ENCODE measurements around the gene CNTNAP2. TPM values are rescaled to one million over a fixed set of nuclear protein-coding genes. Genes with fewer than 3 reads are reported as not detected.
"Not testable (repeated sequence)": the region's sequence is repeated elsewhere in the genome, so short reads cannot be mapped to it uniquely, and the experiment has no call there.

The CNTNAP2 gene
- total RNA-seq, 1 experiment from 2014 or later, result not detected

GRCh38 chr7:147053746-147054145, 937.1 kb downstream of the CNTNAP2 start:
- no peaks in the 10 kb centered on the region for H3K27me3 ChIP-seq
- no peak overlapping the region for H3K4me3 ChIP-seq
- H3K9me3 ChIP-seq, result no peaks in the 10 kb centered on the region
- no peak for DNase-seq
- no peaks in the 10 kb centered on the region for H3K36me3 ChIP-seq

GRCh38 chr7:147060070-147060469, 943.5 kb downstream of the CNTNAP2 start:
- no peak overlapping the region for H3K4me3 ChIP-seq
- no peak for DNase-seq
- no peaks in the 10 kb centered on the region for H3K27me3 ChIP-seq
- H3K36me3 ChIP-seq, result no peaks in the 10 kb centered on the region
- H3K9me3 ChIP-seq, result no peaks in the 10 kb centered on the region

DNA sequence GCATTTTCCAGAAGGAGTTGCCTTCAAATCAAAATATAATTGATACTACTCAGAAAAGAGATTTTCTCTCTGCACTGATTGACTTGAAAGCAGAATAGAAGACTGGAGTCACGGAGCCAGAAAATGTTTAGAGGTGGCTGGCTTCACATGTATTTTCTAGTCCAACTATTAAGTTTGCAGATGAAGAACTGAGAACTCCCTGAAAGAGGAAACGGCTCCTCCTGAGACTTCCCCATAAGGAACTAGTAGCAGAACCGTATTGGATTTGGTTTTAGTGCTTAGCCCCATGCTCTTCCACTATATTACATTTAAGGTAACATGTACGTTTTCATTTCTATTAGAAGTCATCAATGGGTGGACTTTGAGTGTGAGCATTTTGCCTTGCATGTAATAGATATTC, 946.3 kb downstream of the CNTNAP2 start:
- H3K9me3 ChIP-seq, result no peaks in the 10 kb centered on the region
- no peaks in the 10 kb centered on the region for H3K36me3 ChIP-seq
- no peaks in the 10 kb centered on the region for H3K27me3 ChIP-seq
- DNase-seq, result no peak
- H3K4me3 ChIP-seq, result no peak overlapping the region

GRCh38 chr7:147068842-147069241, 952.2 kb downstream of the CNTNAP2 start:
- no peak for DNase-seq
- H3K9me3 ChIP-seq, result no peaks in the 10 kb centered on the region

GRCh38 chr7:147069771-147070170, 953.2 kb downstream of the CNTNAP2 start:
- no peaks in the 10 kb centered on the region for H3K27me3 ChIP-seq
- H3K9me3 ChIP-seq, result no peaks in the 10 kb centered on the region
- no peaks in the 10 kb centered on the region for H3K36me3 ChIP-seq
- H3K4me3 ChIP-seq, result no peak overlapping the region
- DNase-seq, result no peak

More at GRCh38 chr7:147068842-147069241, 952.2 kb downstream of the CNTNAP2 start:
- Histone ChIP-seq H3K27me3 (no peaks in the 10 kb centered on the region), H3K4me3 (no peak overlapping the region), H3K36me3 (no peaks in the 10 kb centered on the region)

DNA sequence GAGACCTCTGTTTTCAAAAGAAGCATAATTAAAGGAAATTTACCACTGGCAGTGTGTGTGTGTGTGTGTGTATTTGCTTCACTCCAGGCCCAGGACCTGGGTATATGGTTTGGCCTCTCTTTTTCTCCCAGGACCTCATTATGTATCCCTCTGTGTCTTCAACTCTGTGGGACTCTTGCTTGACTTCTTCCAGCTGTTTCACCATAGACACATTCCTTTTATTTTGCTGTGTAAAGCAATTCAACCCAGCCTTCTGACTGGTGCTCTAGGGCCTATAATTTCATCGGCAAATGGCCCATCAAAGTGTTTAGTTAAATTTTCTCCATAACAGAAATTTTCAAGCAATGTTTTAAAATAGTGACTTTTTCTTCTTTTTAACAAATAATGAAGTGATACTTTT, 954.3 kb downstream of the CNTNAP2 start:
- no peak overlapping the region for H3K4me3 ChIP-seq
- no peaks in the 10 kb centered on the region for H3K9me3 ChIP-seq
- H3K36me3 ChIP-seq, result no peaks in the 10 kb centered on the region
- no peaks in the 10 kb centered on the region for H3K27me3 ChIP-seq
- DNase-seq, result no peak

DNA sequence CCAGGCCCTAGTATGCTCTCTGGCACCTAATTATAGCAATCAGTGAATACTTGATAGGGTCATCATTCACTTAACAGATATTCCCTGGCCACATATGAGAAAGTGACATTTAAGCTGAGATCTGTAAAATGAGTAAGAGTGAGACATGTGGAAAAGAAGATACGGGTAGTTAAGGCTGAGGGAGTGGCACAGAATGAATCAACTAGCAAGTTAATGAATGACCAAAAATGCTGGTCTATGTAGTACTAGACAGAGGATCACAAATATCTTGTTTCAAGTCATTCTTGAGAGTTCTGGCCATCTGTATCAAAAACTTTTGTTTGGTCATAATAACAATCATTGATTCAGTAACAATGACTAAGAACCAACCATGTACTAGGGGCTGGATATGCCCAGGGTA, 954.9 kb downstream of the CNTNAP2 start:
- no peaks in the 10 kb centered on the region for H3K36me3 ChIP-seq
- H3K27me3 ChIP-seq, result no peaks in the 10 kb centered on the region
- no peaks in the 10 kb centered on the region for H3K9me3 ChIP-seq
- no peak overlapping the region for H3K4me3 ChIP-seq
- no peak for DNase-seq

DNA sequence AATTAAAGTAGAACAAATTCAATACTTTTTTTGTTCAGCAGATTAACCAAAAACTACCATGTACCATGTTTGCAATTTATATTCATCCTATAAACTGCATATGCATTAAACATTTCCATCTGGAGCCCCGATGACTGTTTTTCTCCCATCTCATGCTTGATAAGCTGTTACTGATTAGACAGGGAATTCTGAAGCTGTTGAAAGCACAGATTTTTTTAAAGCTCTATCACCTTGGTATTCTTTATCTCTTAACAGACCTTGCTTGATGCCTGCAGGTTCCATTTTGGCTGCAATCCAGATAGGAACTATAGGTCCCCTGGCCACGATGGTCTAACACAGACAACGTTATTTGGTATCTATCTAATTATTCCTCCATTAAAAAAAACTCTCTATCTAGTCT, 961.7 kb downstream of the CNTNAP2 start:
- Histone ChIP-seq H3K27me3 (no peaks in the 10 kb centered on the region), H3K4me3 (no peak overlapping the region), H3K36me3 (no peaks in the 10 kb centered on the region), H3K9me3 (no peaks in the 10 kb centered on the region)
- DNase-seq, result no peak

DNA sequence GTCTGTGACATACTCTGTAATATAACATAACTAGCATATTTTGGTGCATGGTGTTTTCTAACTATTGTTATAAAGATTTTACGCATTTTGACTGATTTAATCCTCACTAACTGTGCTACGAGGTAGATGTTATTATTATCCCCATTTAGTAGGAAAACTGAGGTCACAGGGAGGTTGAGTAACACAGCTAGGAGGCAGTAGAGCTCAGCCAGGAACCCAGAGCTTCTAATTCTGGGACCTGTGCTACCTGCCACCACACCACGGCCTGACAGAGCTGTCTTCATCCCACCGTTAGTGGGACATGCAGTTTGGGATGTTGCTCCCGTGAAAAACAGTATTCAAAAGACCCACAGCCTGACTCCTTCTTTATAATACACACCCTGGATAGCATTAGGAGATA, 962.5 kb downstream of the CNTNAP2 start:
- DNase-seq, result no peak
- H3K9me3 ChIP-seq, result no peaks in the 10 kb centered on the region
- no peaks in the 10 kb centered on the region for H3K27me3 ChIP-seq

DNA sequence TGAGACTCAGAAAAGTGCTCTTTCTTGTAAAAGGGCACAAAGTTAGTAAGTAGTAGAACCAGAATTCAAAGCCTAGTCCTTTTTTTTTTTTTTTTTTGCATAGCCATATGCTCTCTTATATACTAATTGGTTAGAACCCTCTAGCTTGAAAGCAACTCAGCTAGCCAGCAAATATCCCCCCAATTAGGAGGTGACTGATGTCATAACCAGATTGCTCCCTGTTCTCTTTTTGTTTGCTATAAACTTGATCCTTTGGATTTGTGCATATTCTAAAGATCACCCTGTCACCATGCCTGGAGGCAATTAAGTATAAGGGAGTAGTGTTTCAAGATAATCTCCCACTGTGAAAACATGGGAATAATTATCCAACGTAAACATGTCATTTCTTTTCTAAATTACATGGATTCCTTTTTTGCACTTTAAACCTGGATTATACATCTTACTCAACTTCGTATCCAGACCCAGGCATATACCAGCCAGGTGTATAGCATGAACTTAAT, 963.4 kb downstream of the CNTNAP2 start:
- Histone ChIP-seq H3K27me3 (no peaks in the 10 kb centered on the region), H3K36me3 (no peaks in the 10 kb centered on the region)

More for the DNA sequence above, 962.5 kb downstream of the CNTNAP2 start:
- H3K4me3 ChIP-seq, result no peak overlapping the region
- H3K36me3 ChIP-seq, result no peaks in the 10 kb centered on the region

GRCh38 chr7:147081117-147081516, 964.5 kb downstream of the CNTNAP2 start:
- no peaks in the 10 kb centered on the region for H3K27me3 ChIP-seq
- H3K9me3 ChIP-seq, result no peaks in the 10 kb centered on the region
- peak overlapping the region; percentile 30 for H3K4me3 ChIP-seq
- DNase-seq, result peak; percentile 16
- no peaks in the 10 kb centered on the region for H3K36me3 ChIP-seq

More for the DNA sequence above, 963.4 kb downstream of the CNTNAP2 start:
- DNase-seq, result no peak
- no peak overlapping the region for H3K4me3 ChIP-seq
- H3K9me3 ChIP-seq, result no peaks in the 10 kb centered on the region

GRCh38 chr7:147089051-147089461, 972.5 kb downstream of the CNTNAP2 start:
- Histone ChIP-seq H3K27me3 (no peaks in the 10 kb centered on the region), H3K4me3 (no peak overlapping the region), H3K36me3 (no peaks in the 10 kb centered on the region), H3K9me3 (no peaks in the 10 kb centered on the region)
- DNase-seq, result peak; percentile 2

GRCh38 chr7:147089608-147090007, 973.0 kb downstream of the CNTNAP2 start:
- H3K9me3 ChIP-seq, result no peaks in the 10 kb centered on the region
- no peaks in the 10 kb centered on the region for H3K27me3 ChIP-seq
- DNase-seq, result no peak
- no peak overlapping the region for H3K4me3 ChIP-seq
- H3K36me3 ChIP-seq, result no peaks in the 10 kb centered on the region

DNA sequence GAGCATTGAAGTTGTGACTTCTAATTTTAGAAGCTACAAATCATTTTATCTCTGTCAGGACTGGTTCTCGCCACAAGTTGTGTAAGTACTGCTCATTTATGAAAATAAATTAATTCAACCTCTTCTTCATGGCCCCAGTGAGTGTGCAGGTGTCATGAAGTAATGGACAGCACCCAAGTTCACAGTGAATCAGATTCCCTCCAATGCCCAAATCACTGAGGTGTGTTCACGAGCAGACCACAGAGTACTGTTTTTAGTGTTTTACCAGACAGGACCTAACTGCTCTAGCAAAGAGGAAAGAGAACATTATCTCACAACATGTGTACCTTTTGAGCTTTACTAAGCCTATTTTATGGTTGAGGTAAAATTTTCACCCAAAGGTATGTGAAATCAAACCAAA, 980.0 kb downstream of the CNTNAP2 start:
- H3K36me3 ChIP-seq, result no peaks in the 10 kb centered on the region
- no peak for DNase-seq
- no peaks in the 10 kb centered on the region for H3K27me3 ChIP-seq
- H3K4me3 ChIP-seq, result no peak overlapping the region
- no peaks in the 10 kb centered on the region for H3K9me3 ChIP-seq

GRCh38 chr7:147103224-147103623, 986.6 kb downstream of the CNTNAP2 start:
- Histone ChIP-seq H3K36me3 (no peaks in the 10 kb centered on the region), H3K4me3 (no peak overlapping the region), H3K9me3 (no peaks in the 10 kb centered on the region), H3K27me3 (no peaks in the 10 kb centered on the region)
- no peak for DNase-seq

- no peaks in the 10 kb centered on the region for H3K9me3 ChIP-seq
- no peaks in the 10 kb centered on the region for H3K36me3 ChIP-seq
- DNase-seq, result no peak
- no peak overlapping the region for H3K4me3 ChIP-seq
- H3K27me3 ChIP-seq, result no peaks in the 10 kb centered on the region
These were observed 990.1 kb downstream of the CNTNAP2 start for GRCh38 chr7:147106746-147107145.

DNA sequence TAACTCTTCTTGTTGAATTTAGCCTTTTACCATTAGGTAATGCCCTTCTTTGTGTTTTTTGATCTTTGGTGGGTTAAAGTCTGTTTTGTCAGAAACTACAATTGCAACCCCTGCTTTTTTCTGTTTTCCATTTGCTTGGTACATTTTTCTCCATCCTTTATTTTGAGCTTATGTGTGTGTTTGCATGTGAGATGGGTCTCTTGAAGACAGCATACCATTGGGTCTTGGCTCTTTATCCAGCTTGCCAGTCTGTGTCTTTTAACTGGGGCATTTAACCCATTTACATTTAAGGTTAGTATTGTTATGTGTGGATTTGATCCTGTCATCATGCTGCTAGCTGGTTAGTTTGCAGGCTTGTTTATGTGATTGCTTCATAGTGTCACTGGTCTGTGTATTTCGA, 997.9 kb downstream of the CNTNAP2 start:
- not testable (repeated sequence) for H3K9me3 ChIP-seq, H3K36me3 ChIP-seq, H3K4me3 ChIP-seq, H3K27me3 ChIP-seq, DNase-seq

DNA sequence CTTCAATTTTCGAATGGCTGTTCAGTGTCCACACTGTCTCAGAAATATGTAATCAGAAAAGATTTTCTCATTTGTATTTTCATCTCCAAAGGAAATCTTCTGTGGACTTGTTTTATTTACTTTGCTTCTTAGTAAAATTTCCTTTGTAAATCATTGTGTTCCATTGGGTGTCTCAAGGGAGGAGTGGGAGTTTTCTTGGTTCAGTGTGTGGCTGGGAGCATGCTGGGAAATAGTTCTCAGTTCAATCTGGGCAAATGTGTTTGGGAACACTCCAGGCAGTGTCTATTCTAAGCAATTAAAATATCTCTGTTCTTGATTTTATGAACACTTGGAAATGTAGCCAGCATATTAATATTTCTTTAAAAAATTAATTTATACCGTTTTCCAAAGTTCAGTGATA, 1019.8 kb downstream of the CNTNAP2 start:
- no peaks in the 10 kb centered on the region for H3K9me3 ChIP-seq
- no peaks in the 10 kb centered on the region for H3K36me3 ChIP-seq
- no peaks in the 10 kb centered on the region for H3K27me3 ChIP-seq
- H3K4me3 ChIP-seq, result no peak overlapping the region
- DNase-seq, result no peak

GRCh38 chr7:147145194-147145593, 1028.6 kb downstream of the CNTNAP2 start:
- no peaks in the 10 kb centered on the region for H3K9me3 ChIP-seq
- H3K27me3 ChIP-seq, result no peaks in the 10 kb centered on the region
- no peak overlapping the region for H3K4me3 ChIP-seq
- DNase-seq, result no peak
- no peaks in the 10 kb centered on the region for H3K36me3 ChIP-seq

Data from MG63 (cell line).